Tibial nerve (tissue), 3 donors: ENCODE results near the gene ST8SIA3.

Source experiments
- POLR2A ChIP-seq, 2 donors: fragments of 450-650 bp; IDR thresholded peaks; one replicate each; pipeline ENCODE4 v1.6.1; 2017; ENCODE audit warnings: antibody characterized with exemption in 2 of 2, mild to moderate bottlenecking in 2 of 2, moderate library complexity in 2 of 2
- TF ChIP-seq, protein P1 (sequence below), 5 experiments: fragments of 200-600 bp in 3 of 5; fragments of 450-650 bp in 2 of 5; sonication (generic) in 3 of 5; IDR thresholded peaks; one replicate each; pipeline ENCODE4 v1.5.1; 2016 to 2019; ENCODE audit warnings: antibody characterized with exemption in 5 of 5, mild to moderate bottlenecking in 3 of 5, moderate library complexity in 2 of 5

DNA sequence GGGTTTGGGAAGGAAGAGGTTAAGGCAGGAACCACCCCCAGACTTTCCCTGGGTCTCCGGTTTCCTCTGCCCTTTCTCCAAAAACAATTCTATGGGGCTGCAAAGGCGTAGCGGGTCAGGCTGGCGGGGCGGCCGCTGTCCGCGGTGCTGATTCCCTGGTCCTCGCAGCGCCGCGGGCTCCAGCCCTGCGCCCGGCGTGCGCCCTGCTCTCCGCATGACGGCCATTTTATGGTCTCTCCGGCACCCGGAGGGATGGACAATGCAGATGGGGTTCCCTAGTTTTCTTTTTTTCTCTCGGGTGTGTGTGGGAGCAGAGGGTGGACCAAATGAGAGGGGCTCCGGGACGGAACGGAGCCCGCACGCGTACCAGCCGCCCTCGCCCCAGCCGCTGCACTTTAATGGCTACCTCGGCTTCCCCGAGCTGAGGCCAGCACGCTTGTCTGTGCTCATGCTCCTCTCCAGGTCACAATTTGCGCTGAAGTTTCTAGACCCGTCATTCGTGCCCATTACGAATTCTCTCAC, 1.6 kb downstream of the ST8SIA3 start:
- TF ChIP-seq, protein P1, sequence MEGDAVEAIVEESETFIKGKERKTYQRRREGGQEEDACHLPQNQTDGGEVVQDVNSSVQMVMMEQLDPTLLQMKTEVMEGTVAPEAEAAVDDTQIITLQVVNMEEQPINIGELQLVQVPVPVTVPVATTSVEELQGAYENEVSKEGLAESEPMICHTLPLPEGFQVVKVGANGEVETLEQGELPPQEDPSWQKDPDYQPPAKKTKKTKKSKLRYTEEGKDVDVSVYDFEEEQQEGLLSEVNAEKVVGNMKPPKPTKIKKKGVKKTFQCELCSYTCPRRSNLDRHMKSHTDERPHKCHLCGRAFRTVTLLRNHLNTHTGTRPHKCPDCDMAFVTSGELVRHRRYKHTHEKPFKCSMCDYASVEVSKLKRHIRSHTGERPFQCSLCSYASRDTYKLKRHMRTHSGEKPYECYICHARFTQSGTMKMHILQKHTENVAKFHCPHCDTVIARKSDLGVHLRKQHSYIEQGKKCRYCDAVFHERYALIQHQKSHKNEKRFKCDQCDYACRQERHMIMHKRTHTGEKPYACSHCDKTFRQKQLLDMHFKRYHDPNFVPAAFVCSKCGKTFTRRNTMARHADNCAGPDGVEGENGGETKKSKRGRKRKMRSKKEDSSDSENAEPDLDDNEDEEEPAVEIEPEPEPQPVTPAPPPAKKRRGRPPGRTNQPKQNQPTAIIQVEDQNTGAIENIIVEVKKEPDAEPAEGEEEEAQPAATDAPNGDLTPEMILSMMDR (IDR thresholded peaks at IDR 0.05): no peak
- no peak for TF ChIP-seq POLR2A (IDR thresholded peaks at IDR 0.05)
